ENCODE results near the gene THBS2. TPM values are rescaled to one million over a fixed set of nuclear protein-coding genes. Genes with fewer than 3 reads are reported as not detected.
"Not testable (repeated sequence)": the region's sequence is repeated elsewhere in the genome, so short reads cannot be mapped to it uniquely, and the experiment has no call there.

The THBS2 gene
- total RNA-seq, 1 experiment from 2014 or later = 19.9 TPM

DNA sequence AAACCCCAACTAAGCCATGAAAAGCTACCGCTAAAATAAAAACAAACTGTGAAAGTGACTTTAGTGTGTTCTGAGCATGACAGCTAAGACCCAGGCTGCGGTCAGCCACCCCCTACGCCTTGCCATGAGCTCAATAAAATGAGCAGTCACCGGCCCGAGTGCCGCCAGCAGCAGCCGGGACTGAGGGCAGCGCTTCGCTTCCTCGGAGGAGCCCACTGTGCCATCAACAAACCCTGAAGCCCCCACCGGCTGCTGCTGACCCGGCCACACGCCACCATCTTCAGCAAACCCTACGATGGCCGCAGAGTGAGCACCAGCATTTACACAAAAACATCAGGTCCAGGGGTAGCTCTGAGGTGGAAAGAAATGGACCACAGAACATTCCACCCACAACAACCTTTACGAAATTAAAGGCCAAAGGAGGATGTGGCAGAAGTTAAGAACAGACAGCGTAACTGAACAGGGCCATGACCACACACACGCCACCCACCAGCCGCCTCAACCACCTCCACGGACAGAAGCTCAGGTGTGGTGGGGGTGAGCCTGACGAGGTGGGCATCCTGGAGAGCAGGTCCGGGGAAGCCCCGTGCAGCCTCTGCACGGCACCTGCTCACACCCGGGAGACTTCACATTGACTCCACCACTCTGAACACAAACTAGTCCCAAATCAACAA, 67.0 kb downstream of the THBS2 start:
- DNase-seq (ENCODE audit: low read depth) = no peak

- DNase-seq (ENCODE audit: low read depth) = no peak
These were observed 67.8 kb downstream of the THBS2 start for GRCh38 chr6:169185692-169186485.

GRCh38 chr6:169185011-169185521, 68.6 kb downstream of the THBS2 start:
- DNase-seq (ENCODE audit: low read depth) = no peak

DNA sequence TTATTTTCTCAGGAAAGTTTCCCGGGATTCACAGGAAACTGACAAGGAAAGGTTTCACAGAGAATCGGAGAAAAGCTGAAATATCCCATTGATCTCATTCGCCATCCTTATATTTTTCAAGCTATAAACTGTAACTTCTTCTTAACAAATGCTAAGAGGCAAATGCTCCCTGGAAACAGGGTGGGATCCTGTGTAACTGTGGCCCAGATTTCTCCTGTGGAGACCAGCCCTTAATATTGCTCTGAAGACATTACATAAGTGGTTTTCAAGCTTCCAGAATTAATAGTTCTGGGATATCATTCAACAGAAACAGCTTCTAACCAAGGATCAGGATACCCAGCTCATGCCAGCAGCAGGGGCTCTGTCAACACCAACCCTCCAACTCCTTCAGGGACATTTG, 69.2 kb downstream of the THBS2 start:
- no peak for DNase-seq (ENCODE audit: low read depth)

DNA sequence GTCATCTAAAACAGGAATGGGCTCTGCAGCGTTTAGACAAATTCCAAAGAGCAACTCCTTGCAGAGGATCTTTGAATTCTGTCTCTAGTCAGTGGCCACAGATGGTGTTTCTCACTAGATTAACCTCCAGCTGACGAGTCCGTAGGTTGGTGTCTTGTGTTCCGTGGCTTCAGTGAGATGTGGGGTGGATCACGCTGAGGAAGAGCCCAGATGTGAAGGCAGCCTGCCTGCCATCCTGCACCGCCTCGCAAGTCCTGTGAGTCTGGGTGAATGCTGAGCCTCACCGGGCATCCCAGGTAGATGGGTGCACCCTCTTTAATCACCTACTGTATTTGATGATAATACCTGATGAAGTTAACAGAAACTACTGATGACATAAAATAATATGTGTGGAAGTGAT, 70.4 kb downstream of the THBS2 start:
- no peak for DNase-seq (ENCODE audit: low read depth)

- not testable (repeated sequence) for DNase-seq (ENCODE audit: low read depth)
These were observed 73.8 kb downstream of the THBS2 start for GRCh38 chr6:169179831-169180230.

- no peak for DNase-seq (ENCODE audit: low read depth)
These were observed 76.0 kb downstream of the THBS2 start for GRCh38 chr6:169177516-169178166.

GRCh38 chr6:169176361-169176991, 77.2 kb downstream of the THBS2 start:
- no peak for DNase-seq (ENCODE audit: low read depth)

GRCh38 chr6:169175360-169175887, 78.2 kb downstream of the THBS2 start:
- no peak for DNase-seq (ENCODE audit: low read depth)

- no peak for DNase-seq (ENCODE audit: low read depth)
These were observed 78.9 kb downstream of the THBS2 start for GRCh38 chr6:169174516-169175359.

- peak; percentile 7 for DNase-seq (ENCODE audit: low read depth)
These were observed 79.9 kb downstream of the THBS2 start for GRCh38 chr6:169173532-169174268.

DNA sequence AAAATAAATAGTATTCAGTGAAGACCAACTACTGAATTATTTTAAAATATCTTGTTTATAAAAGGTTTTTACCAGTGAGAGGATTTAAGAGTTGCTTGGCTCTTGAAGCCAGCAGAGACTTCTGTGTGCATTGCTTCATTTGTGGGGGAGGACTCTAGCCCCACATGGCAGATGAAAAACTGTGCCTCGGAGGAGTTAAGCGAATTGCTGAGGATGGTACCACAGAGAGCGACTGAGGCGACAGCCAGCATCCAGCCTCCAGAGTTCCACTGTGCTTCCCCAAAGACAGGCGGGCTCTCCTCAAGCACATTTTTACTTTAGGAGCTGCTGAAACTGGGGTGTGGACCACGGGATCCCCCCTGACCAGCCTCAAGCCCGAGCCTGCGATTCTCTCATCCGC, 80.7 kb downstream of the THBS2 start:
- DNase-seq (ENCODE audit: low read depth) = no peak

- peak; percentile 52 for DNase-seq (ENCODE audit: low read depth)
These were observed 81.2 kb downstream of the THBS2 start for GRCh38 chr6:169172456-169172855.

GRCh38 chr6:169171951-169172350, 81.7 kb downstream of the THBS2 start:
- no peak for DNase-seq (ENCODE audit: low read depth)

- no peak for DNase-seq (ENCODE audit: low read depth)
These were observed 82.6 kb downstream of the THBS2 start for GRCh38 chr6:169171016-169171415.

- DNase-seq (ENCODE audit: low read depth) = no peak
These were observed 83.1 kb downstream of the THBS2 start for GRCh38 chr6:169170583-169170955.

GRCh38 chr6:169169941-169170582, 83.6 kb downstream of the THBS2 start:
- no peak for DNase-seq (ENCODE audit: low read depth)

GRCh38 chr6:169169375-169169774, 84.3 kb downstream of the THBS2 start:
- DNase-seq (ENCODE audit: low read depth) = no peak

GRCh38 chr6:169168706-169169105, 84.9 kb downstream of the THBS2 start:
- DNase-seq (ENCODE audit: low read depth) = no peak
